Kidney capillary endothelial cell (primary cell): Measurements from ENCODE around the gene AHCYL1.

Experiments used
- DNase-seq: peaks from one replicate; pipeline ENCODE4 v3.0.0-alpha.2; 2018; ENCODE audit warnings: low spot score

Gene AHCYL1

DNA sequence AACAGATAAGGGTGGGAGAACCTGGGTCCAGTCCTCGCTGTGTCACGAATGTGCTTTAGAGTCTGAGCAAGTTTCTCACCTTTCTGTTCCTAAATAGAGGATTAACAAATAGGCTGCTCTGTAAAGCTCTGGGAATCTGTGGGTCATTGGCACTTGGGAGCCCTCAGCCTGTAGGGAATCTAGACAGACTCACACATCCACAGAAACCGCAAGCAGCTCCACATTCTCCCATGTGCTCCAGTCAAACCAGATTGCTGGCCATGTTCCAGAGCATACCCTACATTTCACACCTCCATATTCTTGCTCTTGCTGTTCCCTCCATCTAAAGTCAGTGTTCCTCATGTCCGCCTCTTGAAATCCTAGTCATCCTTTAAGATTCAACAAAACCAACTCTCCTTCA is 7.8 kb upstream of the AHCYL1 start:
- no peak for DNase-seq

DNA sequence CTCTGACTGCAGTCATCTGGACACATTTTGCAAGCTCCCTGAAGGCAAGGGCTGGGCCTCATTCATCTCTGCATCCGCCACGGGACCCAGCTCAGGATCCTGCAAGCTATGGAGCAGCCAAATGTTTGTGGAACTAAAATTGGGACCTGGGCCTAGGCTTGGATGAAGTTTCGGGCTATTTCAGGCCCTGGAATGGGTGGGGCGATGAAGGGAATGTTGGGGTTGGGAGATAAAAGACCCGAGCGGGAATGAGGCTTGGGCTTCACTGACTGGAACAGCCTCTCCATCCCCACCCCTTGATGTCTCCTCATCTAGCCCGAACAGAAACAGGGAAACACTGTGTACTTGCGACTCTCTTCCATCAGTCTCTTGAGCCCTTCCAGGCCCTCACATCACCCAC is 7.3 kb upstream of the AHCYL1 start:
- DNase-seq, result no peak

DNA sequence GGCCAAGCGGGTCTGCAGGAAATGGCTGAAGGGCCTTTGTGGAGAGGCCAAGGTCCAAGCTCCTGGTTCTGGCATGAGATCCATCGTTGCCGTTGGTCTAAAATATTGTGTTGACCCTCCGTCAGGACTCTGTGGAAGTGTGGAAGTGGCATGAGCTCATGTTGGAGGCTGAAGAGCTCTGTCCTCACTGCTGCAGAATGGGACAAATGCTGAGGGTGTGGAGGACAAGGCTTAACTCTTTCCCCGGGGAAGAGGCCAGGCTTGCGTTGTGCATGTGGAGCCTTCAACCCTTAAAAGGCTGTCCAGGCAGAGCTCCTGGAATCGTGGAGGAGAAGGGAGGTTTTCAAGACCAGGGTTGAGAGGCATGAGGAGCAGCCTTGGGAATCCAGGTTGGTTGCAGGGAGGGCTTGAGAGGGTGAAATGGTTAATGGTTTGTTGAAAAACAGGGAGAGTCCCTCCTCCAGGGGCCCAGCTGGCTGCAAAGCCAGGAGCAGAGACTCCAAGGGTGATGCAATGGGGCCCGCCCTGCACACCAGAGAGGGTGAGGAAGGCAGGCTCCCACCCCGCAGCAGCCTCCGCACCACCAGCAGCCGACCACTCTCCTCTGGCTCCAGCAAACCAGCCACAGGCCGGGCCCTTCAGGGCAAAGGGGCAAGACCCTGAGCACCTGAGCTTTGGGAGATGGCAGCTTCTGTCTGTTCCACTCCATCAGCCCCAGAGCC is 6.7 kb upstream of the AHCYL1 start:
- no peak for DNase-seq

DNA sequence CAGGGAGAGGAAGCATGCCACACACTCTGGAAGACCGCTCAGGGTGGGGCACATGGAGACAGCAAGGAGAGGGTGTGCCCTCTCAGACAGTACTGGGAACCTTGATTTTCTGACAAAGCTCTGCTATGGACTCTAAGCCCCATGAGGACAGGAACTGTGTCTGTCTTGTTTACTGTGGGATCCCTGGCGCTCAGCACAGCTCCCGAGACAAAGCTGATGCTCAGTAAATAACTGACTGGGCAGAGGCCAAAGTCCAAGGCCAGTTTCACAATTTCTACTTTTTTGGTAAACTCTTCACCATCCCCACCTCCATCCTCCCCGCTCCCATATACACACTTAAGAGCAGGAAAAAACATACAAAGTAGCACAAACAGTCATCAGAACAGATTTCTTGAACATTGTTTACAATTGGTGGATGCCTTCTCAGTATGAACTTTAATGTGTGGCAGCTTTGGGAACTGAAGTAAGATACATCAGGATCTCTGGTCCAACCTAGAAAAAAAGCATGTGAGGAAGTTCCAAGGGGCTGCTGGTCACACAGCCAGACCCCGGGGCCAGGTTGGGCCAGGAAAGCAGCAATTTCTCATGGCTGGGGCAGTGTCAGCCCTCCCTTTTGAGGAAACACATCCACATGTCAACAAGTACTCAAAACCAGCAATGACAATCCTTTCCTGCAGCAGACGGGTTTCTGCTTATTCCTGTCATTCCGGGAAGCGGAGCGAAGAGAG is 5.6 kb upstream of the AHCYL1 start:
- DNase-seq, result no peak

DNA sequence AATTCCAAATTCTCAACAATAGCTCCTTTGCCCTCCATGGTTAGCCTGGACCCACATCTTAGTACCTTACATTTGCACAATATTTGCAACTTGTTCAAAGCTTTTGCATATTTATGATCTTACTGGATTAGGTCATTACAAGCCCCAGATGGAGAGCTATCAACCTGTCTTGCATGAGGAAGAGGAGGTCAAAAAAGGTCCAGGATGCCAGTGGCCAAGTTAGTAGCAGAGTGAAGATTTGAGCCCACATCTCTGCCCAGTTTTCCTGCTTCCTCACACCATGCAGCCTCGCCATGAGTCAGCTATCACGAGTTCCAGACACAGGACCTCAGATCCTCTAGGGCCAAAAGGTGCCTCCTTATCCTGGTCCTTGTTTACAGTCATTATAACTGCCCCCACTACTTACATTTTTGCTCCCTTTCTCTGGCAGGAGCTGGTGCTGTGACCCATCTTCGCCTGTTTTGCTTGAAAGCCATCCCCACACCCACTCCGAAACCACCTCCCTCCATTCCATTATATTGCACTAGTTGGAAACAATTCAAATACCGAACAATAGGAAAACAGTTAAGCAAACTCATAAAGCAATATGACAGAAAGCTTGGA is 5.0 kb upstream of the AHCYL1 start:
- peak; percentile 65 for DNase-seq

DNA sequence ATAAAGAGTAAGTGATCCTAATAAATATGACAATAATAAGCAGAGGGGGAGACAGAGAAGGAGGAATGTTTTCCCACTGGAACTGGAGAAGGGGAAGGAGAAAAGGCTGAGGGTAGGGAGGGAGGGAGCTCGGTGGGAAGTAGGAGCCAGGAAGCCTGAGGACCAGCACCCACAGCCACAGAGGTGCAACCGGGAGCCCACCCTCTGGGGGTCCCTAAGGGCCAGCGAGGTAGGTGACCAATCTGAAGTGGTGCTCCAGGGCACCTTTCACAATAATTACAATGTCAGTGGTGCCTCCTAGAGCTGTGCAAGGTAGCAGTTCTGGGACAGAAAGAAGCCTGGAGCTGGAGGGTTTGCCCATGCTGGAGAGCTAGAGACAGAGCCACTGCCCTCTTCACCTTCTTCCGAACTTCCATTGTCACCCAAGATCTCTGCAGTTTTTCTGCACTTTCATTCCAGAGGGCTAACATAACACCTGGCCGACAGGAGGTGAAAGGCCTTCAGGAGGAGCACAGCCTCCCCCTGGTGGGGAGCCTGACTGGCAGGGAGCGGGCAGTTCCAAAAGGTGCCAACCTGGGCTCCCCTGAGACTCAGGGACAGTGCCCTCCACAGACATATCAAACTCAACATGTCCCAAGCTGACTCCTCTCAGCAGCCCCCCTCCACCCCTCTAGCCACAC is 4.1 kb upstream of the AHCYL1 start:
- DNase-seq, result no peak

DNA sequence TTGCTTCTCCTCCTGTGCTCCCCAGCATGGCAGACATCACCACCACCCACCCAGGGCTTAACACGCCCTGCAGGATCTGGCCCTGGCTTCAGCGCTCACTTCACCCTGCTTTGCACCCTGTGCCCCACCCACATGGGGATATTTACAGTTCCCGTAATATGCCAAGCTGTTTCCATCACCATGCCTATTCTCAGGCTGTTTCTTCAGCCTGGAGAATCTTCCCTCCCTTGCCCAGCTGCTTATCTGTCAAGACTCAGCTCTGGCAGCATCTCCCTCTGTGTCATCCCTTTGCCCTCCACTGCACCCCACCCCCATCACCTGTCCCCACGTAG is 3.6 kb upstream of the AHCYL1 start:
- no peak for DNase-seq

DNA sequence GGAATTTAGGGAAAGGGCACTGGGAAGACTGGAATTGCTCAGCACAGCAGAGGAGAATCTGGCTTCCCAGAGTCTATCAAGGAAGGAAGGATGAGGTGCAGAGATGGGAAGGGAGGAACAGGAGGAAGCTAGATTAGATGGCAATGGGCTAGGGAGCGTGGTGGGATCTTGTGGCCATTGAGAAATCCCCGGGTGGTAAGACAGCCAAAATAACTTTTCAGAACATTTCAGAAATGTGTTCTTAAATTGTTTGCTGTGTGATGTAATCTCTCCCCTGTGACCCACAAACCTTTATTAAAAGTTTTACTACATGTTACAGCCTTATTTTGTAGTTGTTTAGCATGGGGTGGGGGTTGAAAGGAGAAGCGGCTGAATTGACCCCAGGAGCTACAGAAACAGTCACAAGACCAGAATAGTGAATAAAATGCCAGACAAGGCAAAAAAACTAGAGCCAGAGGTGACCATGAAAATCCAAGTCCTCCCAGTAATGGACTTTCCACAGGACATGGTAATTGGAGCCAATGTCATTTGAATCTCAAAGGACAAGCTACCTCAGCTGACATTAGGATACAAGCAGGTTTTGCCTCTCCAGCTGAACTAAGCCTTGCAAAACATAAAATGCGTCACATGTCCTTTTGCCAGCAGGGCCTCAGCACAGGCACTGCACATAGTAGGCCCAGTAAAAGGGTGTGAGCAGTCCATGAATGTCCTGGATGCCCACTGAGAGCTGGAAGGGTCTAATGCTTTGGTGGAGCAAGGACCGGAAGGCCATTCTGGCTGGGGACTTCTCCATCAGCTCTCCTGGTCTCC is 980 bp upstream of the AHCYL1 start:
- no peak for DNase-seq

DNA sequence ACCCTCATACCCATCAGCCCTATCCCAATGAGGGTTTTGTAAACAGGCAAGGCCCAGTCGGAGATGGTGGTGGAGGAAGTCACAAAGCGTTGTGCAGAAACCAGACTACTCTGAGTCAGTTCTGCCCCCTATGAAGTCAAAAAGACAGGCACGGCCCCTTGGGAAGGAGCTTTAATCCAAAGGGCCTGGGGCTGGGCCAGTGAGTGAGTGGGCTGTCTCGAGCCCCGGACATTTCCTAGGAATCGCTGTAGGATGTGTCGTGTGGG is 442 bp upstream of the AHCYL1 start:
- no peak for DNase-seq

DNA sequence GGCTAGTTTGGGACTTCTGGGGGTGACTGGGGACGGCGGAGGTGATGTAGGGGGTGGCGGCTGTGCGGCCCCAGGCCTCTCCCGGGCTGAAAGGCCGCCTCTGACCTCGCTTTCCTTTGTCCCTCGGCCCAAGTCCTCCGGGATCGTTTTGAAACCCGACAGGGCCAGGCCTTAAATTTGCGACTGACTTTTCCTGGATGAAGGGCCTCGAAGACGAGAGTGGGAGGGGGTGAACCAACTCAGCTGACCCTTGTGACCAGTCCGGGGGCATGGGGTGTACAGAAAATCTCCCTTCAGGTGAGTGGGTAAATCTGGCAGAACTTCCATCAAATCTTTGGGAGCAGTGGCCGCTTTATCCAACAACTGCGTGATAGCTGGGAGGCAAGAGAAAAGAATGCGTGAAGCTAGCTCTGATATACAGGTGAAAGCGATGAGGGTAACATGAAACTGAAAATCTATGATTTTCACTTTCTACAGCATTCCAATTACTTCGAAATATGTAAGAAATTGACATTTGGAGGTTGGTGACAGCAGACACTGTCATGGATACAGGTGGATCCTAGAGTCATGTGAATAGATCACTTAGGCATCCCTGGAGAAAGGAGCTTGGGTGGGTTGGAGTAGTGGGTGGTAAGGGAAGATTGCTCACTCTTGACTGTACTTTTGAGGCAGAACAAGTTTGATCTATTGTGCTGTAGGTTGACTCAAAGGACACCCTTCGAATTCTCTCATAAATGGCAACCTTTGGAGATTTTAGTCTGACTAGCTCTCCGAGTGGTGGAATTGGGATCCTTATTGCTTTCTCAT is 885 bp downstream of the AHCYL1 start:
- DNase-seq, result peak; percentile 10

DNA sequence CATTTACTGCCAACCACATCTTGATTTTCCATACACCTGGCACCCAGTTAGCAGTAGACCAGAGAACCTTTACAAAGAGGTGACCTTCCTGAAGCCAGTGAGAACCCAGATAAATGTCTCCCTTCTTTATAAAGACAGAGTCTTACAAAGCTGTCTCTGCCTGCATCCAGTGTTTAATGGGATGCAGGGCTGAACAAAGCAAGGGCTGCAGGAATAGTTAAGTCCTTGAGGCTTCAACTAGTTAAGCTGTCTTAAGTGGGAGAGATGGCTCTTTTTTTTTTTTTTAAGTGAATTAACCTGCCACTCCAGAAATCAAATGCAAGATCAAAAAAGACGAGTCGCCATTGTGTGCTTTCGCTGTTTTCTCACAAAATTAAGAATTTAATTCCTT is 1.5 kb downstream of the AHCYL1 start:
- DNase-seq, result no peak

DNA sequence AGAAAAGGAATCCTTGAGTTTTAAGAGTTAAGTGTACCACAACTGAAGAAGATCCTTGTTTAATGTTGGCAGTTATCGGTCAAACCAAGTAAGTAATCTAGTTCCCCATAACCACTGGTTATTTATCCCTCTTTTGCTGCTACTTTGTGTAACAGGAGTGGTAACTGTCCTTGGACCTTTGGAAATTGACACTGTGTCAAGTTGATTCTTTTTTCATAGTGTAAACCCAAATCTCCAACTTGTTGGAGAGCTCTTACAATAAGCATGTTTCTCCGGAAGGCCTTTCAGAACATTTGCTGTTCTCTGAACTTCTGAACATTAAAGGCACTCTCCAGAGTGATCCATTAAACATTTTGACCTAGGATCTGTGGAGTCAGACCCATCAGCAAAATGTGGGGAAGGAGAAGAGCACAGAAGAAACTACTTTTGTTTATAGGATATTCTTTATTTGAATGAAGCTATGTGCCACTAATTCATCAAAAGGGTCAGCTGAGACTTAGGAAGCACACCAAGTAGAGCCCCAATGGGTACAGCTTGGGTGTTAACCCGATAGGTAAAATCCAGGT is 3.9 kb downstream of the AHCYL1 start:
- DNase-seq, result no peak

DNA sequence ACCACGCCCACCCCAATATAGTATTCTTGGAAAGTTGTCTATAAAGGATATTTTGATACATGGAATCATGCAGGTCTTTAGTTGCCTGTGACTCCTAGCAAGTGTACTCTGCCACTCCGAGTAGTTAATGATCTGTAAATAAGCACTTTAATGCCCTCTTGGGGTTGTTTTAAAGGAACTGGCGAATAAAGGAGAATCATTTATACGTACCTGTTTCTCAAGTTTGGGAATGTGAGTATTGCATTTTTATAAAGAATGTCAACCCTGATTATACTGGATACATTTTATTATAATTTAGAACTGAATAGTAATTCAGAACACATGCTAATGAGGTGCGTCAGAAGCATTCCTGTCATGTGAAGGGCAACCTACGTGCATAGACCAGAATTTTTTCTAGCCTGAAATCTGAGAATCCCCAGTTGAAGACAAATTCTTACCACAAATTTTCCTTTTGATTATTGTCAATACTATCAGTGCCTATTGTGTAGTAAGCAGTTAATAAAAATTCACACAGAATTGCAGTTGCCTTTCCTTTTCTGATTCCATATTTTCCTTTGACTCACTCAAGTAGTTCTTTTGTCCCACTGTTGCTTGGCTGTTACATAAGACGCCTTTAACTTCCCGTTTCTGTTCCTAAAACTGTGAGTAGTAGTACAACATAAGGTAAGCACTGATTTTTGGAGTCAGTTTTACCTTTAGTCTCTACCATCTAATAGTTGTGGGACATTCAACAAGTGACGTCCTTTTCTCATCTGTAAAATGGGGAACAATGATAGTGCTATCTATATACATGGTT is 5.1 kb downstream of the AHCYL1 start:
- no peak for DNase-seq

DNA sequence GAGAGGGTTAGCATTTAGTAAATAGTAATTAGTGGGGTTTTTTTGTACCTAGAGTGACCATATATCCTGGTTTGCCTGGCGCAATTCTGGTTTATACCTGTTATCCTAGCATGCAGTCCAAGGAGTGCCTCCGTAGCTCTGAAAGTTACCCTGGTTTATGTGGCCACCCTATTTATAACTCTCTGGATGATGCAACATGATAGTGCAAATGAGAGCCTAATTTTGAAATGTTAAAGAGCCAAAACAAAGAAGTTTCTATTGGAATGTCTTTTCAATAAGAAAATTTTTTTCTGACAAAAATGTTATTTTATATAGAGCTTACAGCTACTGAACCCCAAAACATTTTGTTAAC is 5.7 kb downstream of the AHCYL1 start:
- no peak for DNase-seq

DNA sequence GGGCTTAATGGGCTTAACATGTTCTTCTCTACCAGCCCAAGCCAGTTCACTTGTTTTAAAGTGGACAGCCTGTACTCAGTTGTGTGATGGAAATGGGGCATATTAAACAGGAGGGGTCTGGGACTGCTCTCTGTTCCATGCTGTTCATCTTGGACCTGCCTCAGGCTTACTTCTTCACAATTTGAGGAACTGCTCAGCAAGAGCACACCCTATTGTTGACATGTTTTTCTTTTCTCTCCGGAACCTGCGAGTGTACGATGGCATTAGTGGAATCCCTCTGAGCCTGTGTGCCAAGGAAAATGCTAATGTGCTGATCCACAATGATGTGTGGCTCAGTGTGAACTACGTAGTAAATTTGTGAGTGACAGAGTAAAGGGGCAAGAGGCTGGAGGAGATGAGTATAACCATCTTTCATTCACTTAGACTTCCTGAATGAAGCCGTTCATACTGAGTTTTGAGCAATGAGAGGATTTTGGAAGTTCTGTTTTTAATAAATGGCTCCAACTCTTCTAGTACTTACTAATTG is 6.9 kb downstream of the AHCYL1 start:
- DNase-seq, result no peak

DNA sequence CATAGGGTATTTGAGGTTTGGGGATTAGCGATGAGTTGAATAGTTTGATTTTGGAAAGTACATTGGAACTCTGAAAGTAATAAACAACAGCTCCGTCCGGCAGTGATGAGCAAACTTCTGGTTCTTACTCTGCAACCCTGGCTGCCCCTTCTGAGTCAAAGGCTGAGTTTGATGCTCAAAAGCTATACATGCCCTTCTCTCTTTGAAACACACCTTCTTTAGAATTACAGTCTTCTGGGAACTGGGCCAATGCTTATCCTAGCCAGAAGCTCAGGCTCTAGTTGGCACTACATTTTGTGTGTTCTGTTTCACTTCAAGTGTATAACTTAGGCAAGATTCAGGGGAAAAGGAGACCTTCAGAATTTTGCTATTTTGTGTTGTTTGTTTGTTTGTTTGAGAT is 9.3 kb downstream of the AHCYL1 start:
- no peak for DNase-seq

DNA sequence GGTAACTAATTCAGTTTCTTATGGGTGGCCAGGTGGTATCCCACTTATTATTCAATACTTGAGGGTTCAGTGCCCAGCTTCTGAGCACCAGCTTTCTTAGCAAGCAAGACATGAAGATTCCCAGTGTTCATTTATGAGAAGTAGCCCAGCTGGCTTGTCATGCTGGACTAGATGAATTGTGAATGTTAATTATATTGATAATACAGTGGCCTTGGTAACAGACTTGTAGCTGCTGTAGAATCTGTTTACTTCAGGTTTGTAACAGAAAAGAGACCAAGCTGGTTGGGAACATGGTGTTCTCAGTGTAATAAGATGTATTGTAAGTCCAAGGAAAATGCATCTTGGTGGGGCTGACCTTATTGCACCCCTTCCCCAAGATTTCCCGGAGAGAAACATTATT is 10.1 kb downstream of the AHCYL1 start:
- DNase-seq, result no peak

DNA sequence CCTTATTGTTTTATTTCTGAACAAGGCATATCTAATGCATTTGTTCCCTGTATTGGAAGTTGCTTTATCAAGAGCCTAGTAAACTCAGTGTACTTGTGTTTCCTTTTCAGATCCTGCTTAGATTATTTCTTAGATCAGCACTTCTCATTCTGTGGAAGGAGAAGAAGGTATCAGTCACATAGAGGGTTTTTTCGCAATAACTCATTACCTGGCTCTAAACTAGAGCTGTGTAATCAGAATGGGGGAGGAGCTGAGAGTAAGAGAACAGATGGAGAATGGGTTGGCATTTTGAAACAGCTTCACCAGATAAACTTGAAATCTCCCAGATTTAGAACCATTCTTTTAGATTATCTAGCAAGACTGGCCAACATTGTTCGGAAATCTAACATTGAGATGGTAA is 11.0 kb downstream of the AHCYL1 start:
- DNase-seq, result no peak

DNA sequence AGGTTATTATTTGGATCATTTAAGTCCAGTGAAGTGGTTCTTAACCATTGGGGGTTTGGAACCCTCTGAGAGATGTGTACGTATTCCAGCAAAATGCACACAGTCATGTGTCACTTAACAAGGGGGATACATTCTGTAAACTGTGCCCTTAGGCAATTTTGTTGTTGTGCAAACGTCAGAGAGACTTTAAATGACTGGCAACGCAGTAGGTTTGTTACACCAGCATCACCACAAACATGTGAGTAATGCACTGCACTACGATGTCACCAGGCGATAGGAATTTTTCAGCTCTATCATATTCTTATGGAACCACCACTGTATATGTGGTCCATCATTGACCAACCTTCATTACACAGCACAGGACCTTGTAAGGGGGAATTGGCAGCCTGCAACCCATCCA is 11.9 kb downstream of the AHCYL1 start:
- DNase-seq, result no peak

DNA sequence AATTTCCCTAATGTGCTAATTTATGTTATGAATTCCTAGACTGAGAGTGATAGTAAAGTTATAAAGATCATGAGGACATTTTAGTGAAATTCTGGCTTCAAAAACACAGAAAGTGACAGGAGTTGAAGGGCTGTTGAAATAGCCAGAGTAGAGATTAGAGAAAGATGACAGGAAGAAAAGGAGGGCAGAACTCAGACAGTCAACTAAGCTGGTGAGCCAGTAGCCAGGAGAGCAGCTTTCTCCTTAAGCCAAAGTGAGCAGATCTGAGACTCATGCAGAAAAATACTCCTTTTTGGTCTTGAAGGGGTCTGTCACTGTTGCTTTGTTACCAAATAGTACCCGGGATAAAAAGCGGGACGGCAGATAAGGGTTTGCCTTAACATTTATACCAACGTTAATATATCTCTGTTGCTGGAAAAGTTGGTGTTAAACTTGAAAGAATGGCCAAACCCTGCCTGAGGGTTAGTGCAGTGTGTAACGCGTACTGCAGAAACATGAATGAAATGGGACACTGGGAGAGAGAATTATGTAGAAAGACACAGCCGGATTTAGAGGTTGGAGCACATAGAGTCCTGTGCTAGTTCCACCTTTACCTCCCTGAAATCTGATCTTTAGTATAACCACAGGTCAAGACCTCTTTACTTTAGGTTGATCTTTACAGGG is 12.8 kb downstream of the AHCYL1 start:
- no peak for DNase-seq
